OCI-LY3 (cell line): Measurements from ENCODE around the gene NDUFAF8.

ENCODE experiments used
- CTCF ChIP-seq: fragments of 200-600, 300-600 bp; sonication (generic); IDR thresholded peaks from 2 replicates; pipeline ENCODE4 v1.5.1; 2014; ENCODE audit warnings: antibody characterized with exemption, low read length, low read depth
- EZH2phosphoT487 ChIP-seq: fragments of 200-600 bp; shearing (Covaris generic); IDR thresholded peaks from 2 replicates; pipeline ENCODE4 v1.6.1; 2018; ENCODE audit warnings: antibody characterized with exemption, mixed run types, low read depth

- no peak for TF ChIP-seq CTCF
- TF ChIP-seq EZH2phosphoT487 = no peak
Observed at GRCh38 chr17:81265576-81265975, 26.5 kb downstream of the NDUFAF8 start.
